ENCODE results near the gene CCR5AS.

The CCR5AS gene

GRCh38 chr3:46370839-46371518 is 35.9 kb downstream of the CCR5AS start, which contains the start of gene CCR5:
Gene CCR5, plus strand, starts transcription at chr3:46370946. Its CDS starts 1,957 bp downstream, at chr3:46372903.
- H3K9me3 ChIP-seq = no peaks in the 10 kb centered on the region
- intact Hi-C loops (cut with DNase I) = loop anchor here (5.0 to 10.0 kb wide), 9 partner anchors 54 to 606 kb away; partner anchors contain the start of gene CXCR6 (in 1 of the 10)
- H3K27me3 ChIP-seq = peaks cover 0 to 37% (median 0%) of the 10 kb centered on the region in 9 donors
- H3K4me1 ChIP-seq = peaks cover 0 to 58% (median 0%) of the 10 kb centered on the region in 12 donors
- H3K27ac ChIP-seq = peak within 1 kb of the TSS in 2 of 12 donors; percentile 37 to 78
- H3K4me3 ChIP-seq = peak within 1 kb of the TSS in 5 of 12 donors; percentile 13 to 53 (median 24)
- H3K36me3 ChIP-seq = no peaks in the 10 kb centered on the region
- WGBS, 4 donors = 55 to 61% (median 57%) methylated on average over 5 of the region's 5 CpGs
- DNase-seq (no peak), ATAC-seq (no peak)
- TF ChIP-seq CTCF (IDR thresholded peaks at IDR 0.05) (no peak), POLR2A (IDR thresholded peaks at IDR 0.05) (no peak)

DNA sequence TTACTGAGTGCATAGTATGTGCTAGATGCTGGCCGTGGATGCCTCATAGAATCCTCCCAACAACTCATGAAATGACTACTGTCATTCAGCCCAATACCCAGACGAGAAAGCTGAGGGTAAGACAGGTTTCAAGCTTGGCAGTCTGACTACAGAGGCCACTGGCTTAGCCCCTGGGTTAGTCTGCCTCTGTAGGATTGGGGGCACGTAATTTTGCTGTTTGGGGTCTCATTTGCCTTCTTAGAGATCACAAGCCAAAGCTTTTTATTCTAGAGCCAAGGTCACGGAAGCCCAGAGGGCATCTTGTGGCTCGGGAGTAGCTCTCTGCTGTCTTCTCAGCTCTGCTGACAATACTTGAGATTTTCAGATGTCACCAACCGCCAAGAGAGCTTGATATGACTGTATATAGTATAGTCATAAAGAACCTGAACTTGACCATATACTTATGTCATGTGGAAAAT is 37.2 kb downstream of the CCR5AS start:
- no peak for DNase-seq
- intact Hi-C loops (cut with DNase I) = loop anchor here (2.0 to 10.0 kb wide), 11 partner anchors 55 to 605 kb away; partner anchors contain the start of gene CXCR6 (in 1 of the 10)
- ATAC-seq = no peak
- peaks cover 0 to 41% (median 0%) of the 10 kb centered on the region in 9 donors for H3K27me3 ChIP-seq
- 75 to 84% (median 78%) methylated on average over 6 of the region's 6 CpGs for WGBS, 4 donors
- peak overlapping the region in 2 of 12 donors; percentile 37 to 78 for H3K27ac ChIP-seq
- no peaks in the 10 kb centered on the region for H3K36me3 ChIP-seq
- TF ChIP-seq POLR2A (IDR thresholded peaks at IDR 0.05) (no peak), CTCF (IDR thresholded peaks at IDR 0.05) (no peak)
- H3K9me3 ChIP-seq = no peaks in the 10 kb centered on the region
- peak overlapping the region in 2 of 12 donors; percentile 4 to 53 for H3K4me3 ChIP-seq
- H3K4me1 ChIP-seq = peaks cover 0 to 46% (median 0%) of the 10 kb centered on the region in 12 donors

GRCh38 chr3:46369151-46369550 is 37.7 kb downstream of the CCR5AS start:
- H3K27me3 ChIP-seq = peaks cover 0 to 41% (median 0%) of the 10 kb centered on the region in 9 donors
- TF ChIP-seq POLR2A (IDR thresholded peaks at IDR 0.05) (no peak), CTCF (IDR thresholded peaks at IDR 0.05) (no peak)
- peak overlapping the region in 1 of 12 donors; percentile 53 for H3K4me3 ChIP-seq
- peaks cover 0 to 44% (median 0%) of the 10 kb centered on the region in 12 donors for H3K4me1 ChIP-seq
- DNase-seq (no peak), ATAC-seq (no peak)
- H3K36me3 ChIP-seq = no peaks in the 10 kb centered on the region
- intact Hi-C loops (cut with DNase I) = loop anchor here in 1 of 10 donors (2.0 to 10.0 kb wide), 2 partner anchors 94 to 154 kb away; no protein-coding TSS in a partner anchor
- peak overlapping the region in 2 of 12 donors; percentile 37 to 78 for H3K27ac ChIP-seq
- no peaks in the 10 kb centered on the region for H3K9me3 ChIP-seq
- 91 to 95% (median 93%) methylated on average over 4 of the region's 4 CpGs for WGBS, 4 donors

GRCh38 chr3:46368569-46368968 is 38.3 kb downstream of the CCR5AS start:
- Histone ChIP-seq H3K36me3 (no peaks in the 10 kb centered on the region), H3K4me3 (no peak overlapping the region), H3K4me1 (peaks cover 0 to 44% (median 0%) of the 10 kb centered on the region in 12 donors), H3K9me3 (no peaks in the 10 kb centered on the region), H3K27me3 (peaks cover 0 to 41% (median 0%) of the 10 kb centered on the region in 9 donors), H3K27ac (peak overlapping the region in 1 of 12 donors; percentile 78)
- 65 to 75% (median 68%) methylated on average over 3 to 7 of the region's 7 CpGs for WGBS, 4 donors
- DNase-seq = peak; percentile 41 to 83 (median 55)
- intact Hi-C loops (cut with DNase I) = loop anchor here in 1 of 10 donors (2.0 to 10.0 kb wide), 2 partner anchors 94 to 154 kb away; no protein-coding TSS in a partner anchor
- peak; percentile 53 to 87 (median 72) for ATAC-seq
- TF ChIP-seq CTCF (IDR thresholded peaks at IDR 0.05) (peak in 6 of 12 donors; percentile 8 to 45 (median 24)), POLR2A (IDR thresholded peaks at IDR 0.05) (no peak)
